ENCODE data around the gene OVOL2.

OVOL2 gene

GRCh38 chr20:18005170-18005989, 52.3 kb downstream of the OVOL2 start:
- TF ChIP-seq, protein P1, sequence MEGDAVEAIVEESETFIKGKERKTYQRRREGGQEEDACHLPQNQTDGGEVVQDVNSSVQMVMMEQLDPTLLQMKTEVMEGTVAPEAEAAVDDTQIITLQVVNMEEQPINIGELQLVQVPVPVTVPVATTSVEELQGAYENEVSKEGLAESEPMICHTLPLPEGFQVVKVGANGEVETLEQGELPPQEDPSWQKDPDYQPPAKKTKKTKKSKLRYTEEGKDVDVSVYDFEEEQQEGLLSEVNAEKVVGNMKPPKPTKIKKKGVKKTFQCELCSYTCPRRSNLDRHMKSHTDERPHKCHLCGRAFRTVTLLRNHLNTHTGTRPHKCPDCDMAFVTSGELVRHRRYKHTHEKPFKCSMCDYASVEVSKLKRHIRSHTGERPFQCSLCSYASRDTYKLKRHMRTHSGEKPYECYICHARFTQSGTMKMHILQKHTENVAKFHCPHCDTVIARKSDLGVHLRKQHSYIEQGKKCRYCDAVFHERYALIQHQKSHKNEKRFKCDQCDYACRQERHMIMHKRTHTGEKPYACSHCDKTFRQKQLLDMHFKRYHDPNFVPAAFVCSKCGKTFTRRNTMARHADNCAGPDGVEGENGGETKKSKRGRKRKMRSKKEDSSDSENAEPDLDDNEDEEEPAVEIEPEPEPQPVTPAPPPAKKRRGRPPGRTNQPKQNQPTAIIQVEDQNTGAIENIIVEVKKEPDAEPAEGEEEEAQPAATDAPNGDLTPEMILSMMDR (IDR thresholded peaks at IDR 0.05; ENCODE audit: low read depth, low read length) = no peak

GRCh38 chr20:18004384-18005031, 53.2 kb downstream of the OVOL2 start:
- TF ChIP-seq, protein P1 (IDR thresholded peaks at IDR 0.05; ENCODE audit: low read depth, low read length) = no peak

More at GRCh38 chr20:18005170-18005989, 52.3 kb downstream of the OVOL2 start:
- no peak overlapping the region for H3K4me3 ChIP-seq (ENCODE audit: low read depth, low read length)

DNA sequence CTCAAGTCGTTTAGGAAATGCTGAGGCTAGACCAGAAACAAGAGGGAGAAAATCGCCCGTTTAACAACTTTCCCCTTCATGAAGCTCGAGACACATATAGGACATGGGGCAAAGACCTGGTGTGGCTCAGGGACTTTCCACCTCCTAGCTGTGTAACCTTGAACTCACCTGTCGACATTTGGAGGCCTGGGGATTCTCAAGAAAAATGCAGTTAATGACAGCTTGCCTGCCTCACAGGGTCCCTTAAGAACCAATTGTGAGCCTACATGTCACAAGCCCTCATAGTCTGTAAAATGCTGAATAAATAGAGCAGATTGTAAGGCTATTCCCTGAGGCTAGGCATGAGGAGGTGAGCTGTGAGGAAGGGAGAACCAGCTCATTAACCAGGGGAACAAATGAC, 53.8 kb downstream of the OVOL2 start:
- TF ChIP-seq, protein P1 (IDR thresholded peaks at IDR 0.05; ENCODE audit: low read depth, low read length) = no peak
- no peak overlapping the region for H3K4me3 ChIP-seq (ENCODE audit: low read depth, low read length)

More at GRCh38 chr20:18004384-18005031, 53.2 kb downstream of the OVOL2 start:
- no peak overlapping the region for H3K4me3 ChIP-seq (ENCODE audit: low read depth, low read length)

- no peak overlapping the region for H3K4me3 ChIP-seq (ENCODE audit: low read depth, low read length)
- TF ChIP-seq, protein P1 (IDR thresholded peaks at IDR 0.05; ENCODE audit: low read depth, low read length) = no peak
Observed at GRCh38 chr20:18001131-18001921, 56.4 kb downstream of the OVOL2 start.

DNA sequence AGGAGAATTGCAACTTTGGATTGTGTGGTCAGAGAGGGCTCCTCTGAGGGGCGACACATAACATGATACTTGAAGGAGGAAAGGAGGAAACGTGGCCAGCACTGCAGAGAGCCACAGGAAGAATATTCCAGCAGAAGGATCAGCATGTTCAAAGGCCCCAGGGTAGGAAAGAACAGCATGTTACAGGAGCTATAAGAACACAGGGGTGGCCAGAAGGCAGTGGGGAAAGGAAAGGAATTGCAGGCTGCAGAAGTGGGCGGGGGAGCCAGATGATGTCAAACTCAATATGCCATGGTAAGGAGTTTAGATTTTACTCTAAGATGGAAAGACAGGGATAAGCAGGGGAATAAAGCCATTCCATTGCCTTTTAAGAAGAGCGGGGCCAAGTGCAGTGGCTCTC, 58.1 kb downstream of the OVOL2 start:
- H3K4me3 ChIP-seq (ENCODE audit: low read depth, low read length) = no peak overlapping the region
- TF ChIP-seq, protein P1 (IDR thresholded peaks at IDR 0.05; ENCODE audit: low read depth, low read length) = no peak

DNA sequence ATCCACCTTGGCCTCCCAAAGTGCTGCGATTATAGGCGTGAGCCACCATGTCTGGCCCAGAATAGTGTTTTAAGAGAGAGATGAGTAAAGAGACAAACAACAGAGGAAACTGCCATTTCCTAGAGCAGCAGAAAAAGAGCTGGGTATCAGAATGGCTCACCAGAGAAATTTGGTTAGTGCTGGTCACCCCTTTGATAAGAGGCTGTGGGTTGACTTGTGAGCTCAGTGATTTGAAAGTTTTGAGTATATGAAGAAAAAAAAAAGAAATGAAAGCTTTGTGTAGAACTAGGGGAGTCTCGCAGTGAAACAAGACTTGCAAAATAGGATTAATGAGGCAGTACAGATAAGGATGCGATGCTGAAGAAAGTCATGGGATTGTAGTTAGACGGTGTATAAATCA, 59.3 kb downstream of the OVOL2 start:
- TF ChIP-seq, protein P1 (IDR thresholded peaks at IDR 0.05; ENCODE audit: low read depth, low read length) = no peak
- H3K4me3 ChIP-seq (ENCODE audit: low read depth, low read length) = no peak overlapping the region

Measured in WI38 (cell line).